ENCODE results near the gene ATG2B. TPM values are rescaled to one million over a fixed set of nuclear protein-coding genes. Genes with fewer than 3 reads are reported as not detected.
A peak's percentile ranks its signal among the peaks of the same experiment; 100 is the strongest.

ATG2B gene
- total and polyA plus RNA-seq, 8 donors, result 19.5 to 44.1 (median 32.6) TPM

DNA sequence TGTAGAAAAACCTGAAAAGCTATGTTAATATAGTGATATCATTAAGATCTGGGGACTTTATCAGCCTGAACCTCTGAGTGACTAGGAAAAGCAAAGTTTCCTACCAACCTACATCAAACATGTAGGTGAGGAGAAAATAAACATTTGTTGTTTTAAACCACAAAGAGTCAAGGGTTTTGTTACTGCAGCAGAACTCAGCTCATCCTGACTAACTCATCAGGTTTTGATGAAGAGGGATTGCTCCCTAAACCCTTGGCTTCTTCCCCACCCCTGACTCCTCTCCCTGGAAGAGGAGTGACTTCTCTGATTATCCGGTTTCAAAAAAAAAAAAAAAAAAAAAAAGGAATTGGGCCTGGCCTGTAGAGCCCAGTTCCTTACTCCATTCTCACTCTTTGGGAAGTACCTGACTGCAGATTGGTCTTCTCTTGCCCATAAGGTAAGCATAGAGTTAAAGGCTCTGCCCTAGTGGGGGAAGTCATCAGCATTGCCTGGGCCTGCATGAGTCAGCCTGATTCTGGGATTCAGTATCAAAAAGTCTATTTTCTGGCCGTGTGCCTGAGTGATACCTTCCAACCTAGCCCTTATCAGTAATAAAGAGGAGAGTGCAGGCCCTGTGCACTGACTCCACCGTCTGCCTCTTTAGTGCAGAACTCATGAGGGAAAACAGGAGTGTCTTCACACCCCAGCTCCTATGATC, 90.2 kb downstream of the ATG2B start:
- intact Hi-C loops (cut with DNase I), result loop anchor here (2.0 to 10.0 kb wide), 2 partner anchors 172 to 178 kb away; no protein-coding TSS in a partner anchor
- no peak overlapping the region for H3K27ac ChIP-seq
- H3K4me1 ChIP-seq, result peaks cover 4% of the 10 kb centered on the region in 2 donors
- DNase-seq (no peak), ATAC-seq (no peak)
- H3K9me3 ChIP-seq, result peaks cover 0 to 10% of the 10 kb centered on the region in 2 donors
- no peak overlapping the region for H3K4me3 ChIP-seq
- TF ChIP-seq, protein P1, sequence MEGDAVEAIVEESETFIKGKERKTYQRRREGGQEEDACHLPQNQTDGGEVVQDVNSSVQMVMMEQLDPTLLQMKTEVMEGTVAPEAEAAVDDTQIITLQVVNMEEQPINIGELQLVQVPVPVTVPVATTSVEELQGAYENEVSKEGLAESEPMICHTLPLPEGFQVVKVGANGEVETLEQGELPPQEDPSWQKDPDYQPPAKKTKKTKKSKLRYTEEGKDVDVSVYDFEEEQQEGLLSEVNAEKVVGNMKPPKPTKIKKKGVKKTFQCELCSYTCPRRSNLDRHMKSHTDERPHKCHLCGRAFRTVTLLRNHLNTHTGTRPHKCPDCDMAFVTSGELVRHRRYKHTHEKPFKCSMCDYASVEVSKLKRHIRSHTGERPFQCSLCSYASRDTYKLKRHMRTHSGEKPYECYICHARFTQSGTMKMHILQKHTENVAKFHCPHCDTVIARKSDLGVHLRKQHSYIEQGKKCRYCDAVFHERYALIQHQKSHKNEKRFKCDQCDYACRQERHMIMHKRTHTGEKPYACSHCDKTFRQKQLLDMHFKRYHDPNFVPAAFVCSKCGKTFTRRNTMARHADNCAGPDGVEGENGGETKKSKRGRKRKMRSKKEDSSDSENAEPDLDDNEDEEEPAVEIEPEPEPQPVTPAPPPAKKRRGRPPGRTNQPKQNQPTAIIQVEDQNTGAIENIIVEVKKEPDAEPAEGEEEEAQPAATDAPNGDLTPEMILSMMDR (IDR thresholded peaks at IDR 0.05), result no peak
- no peaks in the 10 kb centered on the region for H3K27me3 ChIP-seq
- H3K36me3 ChIP-seq, result no peaks in the 10 kb centered on the region

DNA sequence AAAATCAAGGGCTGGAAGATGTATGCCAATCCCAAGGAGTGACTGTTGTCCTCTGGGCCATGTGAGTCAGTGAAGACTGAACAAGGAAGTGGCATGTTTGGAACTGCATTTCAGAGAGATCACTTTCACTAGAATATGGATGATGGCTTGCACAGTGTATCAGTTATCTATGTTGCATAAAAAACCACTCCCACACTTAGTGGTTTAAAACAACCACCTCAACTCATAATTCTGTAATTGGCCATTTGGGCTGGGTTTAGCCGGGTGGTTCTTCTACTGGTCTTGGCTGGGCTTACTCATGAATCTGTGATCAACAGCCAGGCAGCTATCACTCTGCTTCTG, 91.7 kb downstream of the ATG2B start:
- ATAC-seq (no peak), DNase-seq (no peak)
- H3K36me3 ChIP-seq, result no peaks in the 10 kb centered on the region
- H3K27ac ChIP-seq, result no peak overlapping the region
- H3K27me3 ChIP-seq, result no peaks in the 10 kb centered on the region
- peaks cover 4% of the 10 kb centered on the region in 2 donors for H3K4me1 ChIP-seq
- H3K9me3 ChIP-seq, result peaks cover 0 to 7% of the 10 kb centered on the region in 2 donors
- intact Hi-C loops (cut with DNase I), result loop anchor here in 1 of 2 donors (10.0 kb wide), 1 partner anchor 177 kb away; no protein-coding TSS in a partner anchor
- TF ChIP-seq, protein P1 (IDR thresholded peaks at IDR 0.05), result no peak
- H3K4me3 ChIP-seq, result no peak overlapping the region

GRCh38 chr14:96270565-96271420, 92.3 kb downstream of the ATG2B start:
- Histone ChIP-seq H3K9me3 (peaks cover 0 to 7% of the 10 kb centered on the region in 2 donors), H3K36me3 (no peaks in the 10 kb centered on the region), H3K4me3 (no peak overlapping the region), H3K27me3 (no peaks in the 10 kb centered on the region), H3K27ac (no peak overlapping the region), H3K4me1 (peaks cover 4% of the 10 kb centered on the region in 2 donors)
- no peak for DNase-seq
- ATAC-seq, result no peak
- TF ChIP-seq, protein P1 (IDR thresholded peaks at IDR 0.05), result no peak
- intact Hi-C loops (cut with DNase I), result loop anchor here in 1 of 2 donors (10.0 kb wide), 1 partner anchor 176 kb away; no protein-coding TSS in a partner anchor

DNA sequence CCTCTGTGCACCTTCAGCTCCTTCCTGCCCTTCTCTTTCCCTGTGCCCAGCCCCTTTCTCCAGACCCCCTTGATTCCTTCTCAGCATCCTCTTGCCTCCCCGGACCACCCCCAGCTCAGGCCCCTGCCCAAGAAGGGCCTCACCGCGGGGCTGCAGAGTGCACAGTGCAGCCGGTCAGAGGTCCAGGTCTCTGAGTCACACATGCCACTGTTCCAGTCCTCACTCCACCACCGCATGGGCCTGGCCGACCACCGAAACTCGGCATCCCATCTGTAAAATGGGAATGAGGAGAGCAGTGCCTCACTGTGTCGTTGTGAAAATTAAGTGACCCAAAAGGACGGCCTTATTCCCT, 93.8 kb downstream of the ATG2B start:
- TF ChIP-seq, protein P1 (IDR thresholded peaks at IDR 0.05), result no peak
- Histone ChIP-seq H3K36me3 (no peaks in the 10 kb centered on the region), H3K9me3 (peaks cover 0 to 7% of the 10 kb centered on the region in 2 donors), H3K4me3 (no peak overlapping the region), H3K4me1 (no peaks in the 10 kb centered on the region), H3K27me3 (no peaks in the 10 kb centered on the region), H3K27ac (no peak overlapping the region)
- intact Hi-C loops (cut with DNase I), result no loop called here
- ATAC-seq, result peak; percentile 17
- DNase-seq, result no peak

Measured in left lung (tissue), 10 donors.